Activated naive CD4-positive, alpha-beta T cell treated with anti-CD3 and anti-CD28 coated beads, Interleukin-2, amount 50 U/mL, for 72 hours (primary cell): ENCODE measurements around the gene FNIP1. TPM values are rescaled to one million over a fixed set of nuclear protein-coding genes. Genes with fewer than 3 reads are reported as not detected.
"Not testable (repeated sequence)": the region's sequence is repeated elsewhere in the genome, so short reads cannot be mapped to it uniquely, and the experiment has no call there.

Source experiments
- ATAC-seq, 2 donors: fragments of 150-1000 bp; cut with Tn5 transposase; 2 replicates each; pipeline ENCODE4 v1.10.0; 2021; ENCODE audit warnings: mild to moderate bottlenecking in 2 of 2, moderate library complexity in 2 of 2
- DNase-seq, 2 donors: peaks; one replicate each; pipeline ENCODE4 v3.0.0; 2021 to 2022; ENCODE audit warnings: low spot score in 2 of 2
- H3K27ac Mint-ChIP-seq, 2 donors: one replicate each; pipeline ENCODE4 v1.8.0; 2022; ENCODE audit warnings: mild to moderate bottlenecking in 2 of 2, mixed read lengths in 2 of 2
- H3K36me3 Mint-ChIP-seq, 2 donors: one replicate each; pipeline ENCODE4 v1.8.0; 2022; ENCODE audit warnings: mixed read lengths in 2 of 2
- H3K9me3 Mint-ChIP-seq, 2 donors: one replicate each; pipeline ENCODE4 v1.8.0; 2022; ENCODE audit warnings: mixed read lengths in 2 of 2
- total RNA-seq, 2 donors: library from RNA; stranded (reverse); gene quantifications; one replicate each; pipeline ENCODE4 v1.2.3, GENCODE V29; 2022

Gene FNIP1
- total RNA-seq, 2 donors from 2014 or later = 20.5 to 27.1 TPM

- Mint-ChIP-seq H3K9me3 (no peaks in the 10 kb centered on the region), H3K36me3 (peaks cover 0 to 17% of the 10 kb centered on the region in 2 donors), H3K27ac (no peak overlapping the region)
- DNase-seq (no peak), ATAC-seq (no peak)
Observed at GRCh38 chr5:131684595-131684994, 112.2 kb downstream of the FNIP1 start.

GRCh38 chr5:131684051-131684450, 112.8 kb downstream of the FNIP1 start:
- DNase-seq (no peak), ATAC-seq (no peak)
- Mint-ChIP-seq H3K36me3 (peaks cover 0 to 16% of the 10 kb centered on the region in 2 donors), H3K27ac (no peak overlapping the region), H3K9me3 (no peaks in the 10 kb centered on the region)

- no peak for ATAC-seq
- peak overlapping the region in 1 of 2 donors; percentile 29 for H3K27ac Mint-ChIP-seq
- no peak for DNase-seq
- peaks cover under 1 to 11% of the 10 kb centered on the region in 2 donors for H3K36me3 Mint-ChIP-seq
- no peaks in the 10 kb centered on the region for H3K9me3 Mint-ChIP-seq
Observed at GRCh38 chr5:131682826-131683225, 114.0 kb downstream of the FNIP1 start.

GRCh38 chr5:131682175-131682574, 114.6 kb downstream of the FNIP1 start:
- ATAC-seq (no peak), DNase-seq (no peak)
- Mint-ChIP-seq H3K9me3 (no peaks in the 10 kb centered on the region), H3K27ac (no peak overlapping the region), H3K36me3 (peaks cover 7 to 18% of the 10 kb centered on the region in 2 donors)

- ATAC-seq (no peak), DNase-seq (no peak)
- Mint-ChIP-seq H3K36me3 (peaks cover 9 to 27% of the 10 kb centered on the region in 2 donors), H3K9me3 (no peaks in the 10 kb centered on the region), H3K27ac (no peak overlapping the region)
Observed at GRCh38 chr5:131679911-131680310, 116.9 kb downstream of the FNIP1 start.

GRCh38 chr5:131678273-131678672, 118.5 kb downstream of the FNIP1 start:
- not testable (repeated sequence) for H3K9me3 Mint-ChIP-seq, DNase-seq, ATAC-seq, H3K27ac Mint-ChIP-seq
- H3K36me3 Mint-ChIP-seq = peaks cover 9 to 29% of the 10 kb centered on the region in 2 donors

- Mint-ChIP-seq H3K27ac (peak overlapping the region in 1 of 2 donors; percentile 61), H3K9me3 (peaks cover 0 to 5% of the 10 kb centered on the region in 2 donors), H3K36me3 (peaks cover 9 to 35% of the 10 kb centered on the region in 2 donors)
- no peak for DNase-seq
- peak; percentile 30 to 48 for ATAC-seq
Observed at GRCh38 chr5:131677115-131677514, 119.7 kb downstream of the FNIP1 start.

GRCh38 chr5:131672776-131673175, 124.0 kb downstream of the FNIP1 start:
- Mint-ChIP-seq H3K27ac (peak overlapping the region; percentile 56 to 69), H3K9me3 (peaks cover 0 to 7% of the 10 kb centered on the region in 2 donors), H3K36me3 (peaks cover 7 to 38% of the 10 kb centered on the region in 2 donors)
- DNase-seq (no peak), ATAC-seq (peak; percentile 42 to 57)

GRCh38 chr5:131671994-131672655, 124.7 kb downstream of the FNIP1 start:
- H3K9me3 Mint-ChIP-seq = peaks cover 0 to 7% of the 10 kb centered on the region in 2 donors
- H3K36me3 Mint-ChIP-seq = peaks cover 2 to 32% of the 10 kb centered on the region in 2 donors
- ATAC-seq = no peak
- no peak for DNase-seq
- peak overlapping the region; percentile 56 to 69 for H3K27ac Mint-ChIP-seq

GRCh38 chr5:131671409-131671808, 125.4 kb downstream of the FNIP1 start:
- peaks cover 0 to 7% of the 10 kb centered on the region in 2 donors for H3K9me3 Mint-ChIP-seq
- peaks cover 0 to 29% of the 10 kb centered on the region in 2 donors for H3K36me3 Mint-ChIP-seq
- ATAC-seq = peak; percentile 76 to 81
- peak overlapping the region in 1 of 2 donors; percentile 56 for H3K27ac Mint-ChIP-seq
- no peak for DNase-seq

- peaks cover 0 to 11% of the 10 kb centered on the region in 2 donors for H3K9me3 Mint-ChIP-seq
- DNase-seq = no peak
- peak in 1 of 2 donors; percentile 47 for ATAC-seq
- no peak overlapping the region for H3K27ac Mint-ChIP-seq
- peaks cover 30 to 31% of the 10 kb centered on the region in 2 donors for H3K36me3 Mint-ChIP-seq
Observed at GRCh38 chr5:131664929-131665328, 131.9 kb downstream of the FNIP1 start.

GRCh38 chr5:131661933-131662332, 134.9 kb downstream of the FNIP1 start:
- ATAC-seq (no peak), DNase-seq (no peak)
- Mint-ChIP-seq H3K9me3 (peaks cover 4 to 21% of the 10 kb centered on the region in 2 donors), H3K36me3 (peaks cover 41 to 46% of the 10 kb centered on the region in 2 donors), H3K27ac (no peak overlapping the region)

GRCh38 chr5:131659841-131660240, 137.0 kb downstream of the FNIP1 start:
- DNase-seq (no peak), ATAC-seq (no peak)
- Mint-ChIP-seq H3K27ac (peak overlapping the region in 1 of 2 donors; percentile 53), H3K9me3 (peaks cover 4 to 21% of the 10 kb centered on the region in 2 donors), H3K36me3 (peaks cover 41 to 46% of the 10 kb centered on the region in 2 donors)

GRCh38 chr5:131659290-131659689, 137.5 kb downstream of the FNIP1 start:
- peak overlapping the region in 1 of 2 donors; percentile 53 for H3K27ac Mint-ChIP-seq
- H3K9me3 Mint-ChIP-seq = peaks cover 4 to 21% of the 10 kb centered on the region in 2 donors
- peaks cover 41 to 49% of the 10 kb centered on the region in 2 donors for H3K36me3 Mint-ChIP-seq
- DNase-seq (no peak), ATAC-seq (no peak)

- Mint-ChIP-seq H3K27ac (no peak overlapping the region), H3K36me3 (peaks cover 17 to 42% of the 10 kb centered on the region in 2 donors), H3K9me3 (peaks cover 4 to 9% of the 10 kb centered on the region in 2 donors)
- ATAC-seq = no peak
- DNase-seq = no peak
Observed at GRCh38 chr5:131654776-131655175, 142.0 kb downstream of the FNIP1 start.

GRCh38 chr5:131654309-131654708, 142.5 kb downstream of the FNIP1 start:
- Mint-ChIP-seq H3K27ac (no peak overlapping the region), H3K36me3 (peaks cover 12 to 38% of the 10 kb centered on the region in 2 donors), H3K9me3 (peaks cover 1 to 4% of the 10 kb centered on the region in 2 donors)
- ATAC-seq = no peak
- no peak for DNase-seq

GRCh38 chr5:131649161-131649560, 147.7 kb downstream of the FNIP1 start:
- no peak for ATAC-seq
- peaks cover 7 to 24% of the 10 kb centered on the region in 2 donors for H3K36me3 Mint-ChIP-seq
- no peak overlapping the region for H3K27ac Mint-ChIP-seq

More at GRCh38 chr5:131649161-131649560, 147.7 kb downstream of the FNIP1 start:
- DNase-seq = no peak
- no peaks in the 10 kb centered on the region for H3K9me3 Mint-ChIP-seq
